Osteoblast (primary cell): Measurements from ENCODE around the gene SORCS1. TPM values are rescaled to one million over a fixed set of nuclear protein-coding genes. Genes with fewer than 3 reads are reported as not detected.

ENCODE experiments used
- DNase-seq: peaks from one replicate; pipeline ENCODE4 v3.0.0; 2011; ENCODE audit warnings: low spot score, mixed read lengths; ENCODE audit not compliant: insufficient read length; ENCODE audit errors: missing footprints
- H2AFZ ChIP-seq: 2 replicates; pipeline ENCODE4 v1.6.0; 2011; ENCODE audit warnings: mild to moderate bottlenecking, low read length
- H3K27ac ChIP-seq: 2 replicates; pipeline ENCODE4 v1.5.1; 2011; ENCODE audit warnings: mild to moderate bottlenecking, low read depth, low read length, moderate library complexity
- H3K27me3 ChIP-seq: 2 replicates; pipeline ENCODE4 v1.6.0; 2012; ENCODE audit warnings: mild to moderate bottlenecking, control low read depth, inconsistent platforms, low read length, moderate library complexity; ENCODE audit not compliant: insufficient read depth
- H3K36me3 ChIP-seq: 2 replicates; pipeline ENCODE4 v1.5.1; 2011; ENCODE audit warnings: mild to moderate bottlenecking, low read length, control low read depth, moderate library complexity; ENCODE audit not compliant: insufficient read depth
- H3K4me1 ChIP-seq: 2 replicates; pipeline ENCODE4 v1.5.1; 2011; ENCODE audit warnings: mild to moderate bottlenecking, low read length, control low read depth, moderate library complexity; ENCODE audit not compliant: insufficient read depth
- H3K4me2 ChIP-seq: 2 replicates; pipeline ENCODE4 v1.6.0; 2011; ENCODE audit warnings: mild to moderate bottlenecking, low read length; ENCODE audit not compliant: insufficient read depth
- H3K4me3 ChIP-seq: fragments of 200-600 bp; sonication (generic); 3 replicates; pipeline ENCODE4 v1.5.1; 2012; ENCODE audit warnings: mild to moderate bottlenecking, low read length, inconsistent platforms; ENCODE audit not compliant: insufficient read depth
- H3K79me2 ChIP-seq: 2 replicates; pipeline ENCODE4 v1.6.0; 2012; ENCODE audit warnings: mild to moderate bottlenecking, low read length, control low read depth, inconsistent platforms; ENCODE audit not compliant: insufficient read depth
- H3K9me3 ChIP-seq: 2 replicates; pipeline ENCODE4 v1.5.1; 2011; ENCODE audit warnings: low read depth, low read length, control low read depth
- H4K20me1 ChIP-seq: 2 replicates; pipeline ENCODE4 v1.6.0; 2012; ENCODE audit warnings: mild to moderate bottlenecking, low read length, control low read depth; ENCODE audit not compliant: insufficient read depth
- CTCF ChIP-seq: IDR thresholded peaks from 2 replicates; pipeline ENCODE4 v1.5.1; 2011; ENCODE audit warnings: mild to moderate bottlenecking, low read depth, low read length, moderate library complexity; ENCODE audit errors: extremely low read depth
- total RNA-seq: library from RNA; depleted of rRNA; stranded (reverse); fragments of >200 nt; gene quantifications from 2 replicates; pipeline ENCODE4 v1.2.3, GENCODE V29; 2012

Gene SORCS1
- total RNA-seq, 1 donor: not detected

DNA sequence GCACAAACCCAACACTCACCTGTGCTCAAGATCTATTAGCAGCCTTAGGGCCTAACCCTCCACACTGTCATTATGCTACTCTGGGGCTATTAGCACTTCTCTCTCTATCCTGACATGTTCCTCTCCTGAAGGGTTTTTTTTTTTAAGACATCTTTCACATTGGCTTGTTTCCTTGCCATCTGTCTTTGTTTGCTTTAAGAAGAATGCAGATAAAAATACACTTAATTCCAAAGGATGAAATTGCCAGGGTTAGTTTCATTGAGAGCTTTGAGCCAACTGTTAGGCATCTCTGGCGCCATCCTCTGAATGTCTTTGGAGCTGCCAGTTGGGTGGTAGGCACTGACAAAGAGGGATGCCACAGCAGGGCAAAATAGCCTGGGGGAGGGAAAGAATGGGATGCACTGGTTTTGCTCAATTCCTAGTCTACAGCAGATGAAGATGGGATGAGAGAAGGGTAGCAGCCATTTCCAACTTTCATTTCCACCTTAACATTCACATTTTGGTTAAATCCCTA is 399.2 kb downstream of the SORCS1 start:
- no peak for TF ChIP-seq CTCF
- Histone ChIP-seq H2AFZ (no peak overlapping the region), H3K27ac (no peak overlapping the region), H3K36me3 (no peaks in the 10 kb centered on the region), H4K20me1 (no peaks in the 10 kb centered on the region), H3K79me2 (no peaks in the 10 kb centered on the region), H3K4me2 (no peak overlapping the region), H3K9me3 (no peaks in the 10 kb centered on the region), H3K4me3 (no peak overlapping the region), H3K27me3 (no peaks in the 10 kb centered on the region), H3K4me1 (no peaks in the 10 kb centered on the region)
- DNase-seq: no peak

DNA sequence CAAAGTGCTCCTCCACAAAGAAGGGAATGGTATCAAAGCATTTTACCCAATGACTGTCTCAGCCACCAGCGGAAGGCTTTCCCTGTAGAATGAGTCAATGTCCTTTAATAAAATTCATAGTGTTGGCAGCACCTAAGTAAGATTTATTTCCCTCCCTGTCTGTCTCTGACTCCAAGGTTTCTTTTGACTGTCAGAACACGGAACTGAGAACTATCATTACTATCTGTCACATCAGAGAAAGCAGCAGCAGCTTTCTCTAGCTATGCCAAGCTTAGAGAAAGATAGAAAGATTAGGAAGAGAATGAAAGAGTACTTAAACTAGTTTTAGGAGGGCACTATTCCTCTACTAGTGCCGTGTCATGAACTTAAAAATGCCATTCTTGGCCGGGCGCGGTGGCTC is 400.1 kb downstream of the SORCS1 start:
- Histone ChIP-seq H3K27ac (no peak overlapping the region), H3K27me3 (no peaks in the 10 kb centered on the region), H3K4me1 (no peaks in the 10 kb centered on the region), H4K20me1 (no peaks in the 10 kb centered on the region), H2AFZ (no peak overlapping the region), H3K4me3 (no peak overlapping the region), H3K79me2 (no peaks in the 10 kb centered on the region), H3K9me3 (no peaks in the 10 kb centered on the region), H3K36me3 (no peaks in the 10 kb centered on the region), H3K4me2 (no peak overlapping the region)
- no peak for DNase-seq
- no peak for TF ChIP-seq CTCF

- H4K20me1 ChIP-seq: no peaks in the 10 kb centered on the region
- H3K9me3 ChIP-seq: no peaks in the 10 kb centered on the region
- no peaks in the 10 kb centered on the region for H3K4me1 ChIP-seq
- DNase-seq: no peak
- no peak overlapping the region for H3K4me3 ChIP-seq
- H3K79me2 ChIP-seq: no peaks in the 10 kb centered on the region
- no peaks in the 10 kb centered on the region for H3K36me3 ChIP-seq
- no peaks in the 10 kb centered on the region for H3K27me3 ChIP-seq
- no peak overlapping the region for H3K27ac ChIP-seq
- no peak overlapping the region for H3K4me2 ChIP-seq
- no peak for TF ChIP-seq CTCF
- no peak overlapping the region for H2AFZ ChIP-seq
These were observed 402.6 kb downstream of the SORCS1 start for GRCh38 chr10:106761906-106762305.

DNA sequence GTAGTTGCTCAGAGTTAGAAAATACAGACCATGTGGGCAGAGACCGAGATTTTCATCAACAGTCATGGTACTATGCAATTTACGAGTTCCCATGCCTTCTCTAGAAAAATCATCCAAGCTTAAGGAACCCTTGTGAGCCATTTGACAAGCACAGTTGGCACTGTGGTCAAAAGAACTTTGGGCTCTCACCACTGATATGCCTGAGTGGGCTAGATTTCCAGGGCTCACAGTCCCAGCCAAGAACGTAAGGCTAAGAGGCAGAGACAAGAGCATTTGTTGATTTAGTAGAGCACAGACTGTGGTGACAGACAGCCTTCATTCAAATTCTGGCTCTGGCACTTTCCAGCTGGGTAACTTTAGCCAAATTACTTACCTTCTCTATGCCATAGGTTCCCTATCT is 407.0 kb downstream of the SORCS1 start:
- no peak overlapping the region for H3K4me2 ChIP-seq
- H3K4me1 ChIP-seq: no peaks in the 10 kb centered on the region
- no peaks in the 10 kb centered on the region for H3K36me3 ChIP-seq
- no peak overlapping the region for H2AFZ ChIP-seq
- no peaks in the 10 kb centered on the region for H3K9me3 ChIP-seq
- H3K27me3 ChIP-seq: no peaks in the 10 kb centered on the region
- H3K4me3 ChIP-seq: no peak overlapping the region
- no peaks in the 10 kb centered on the region for H3K79me2 ChIP-seq
- no peaks in the 10 kb centered on the region for H4K20me1 ChIP-seq
- DNase-seq: no peak
- H3K27ac ChIP-seq: no peak overlapping the region
- no peak for TF ChIP-seq CTCF
